K562 (cell line): ENCODE measurements around the gene IPO8. TPM values are rescaled to one million over a fixed set of nuclear protein-coding genes. Genes with fewer than 3 reads are reported as not detected.

Source experiments
- CBFA2T3 ChIP-seq: fragments of 450-650 bp; IDR thresholded peaks from 2 replicates; pipeline ENCODE4 v1.6.1; 2017
- EGR1 ChIP-seq: fragments of 450-650 bp; conservative IDR thresholded peaks from 2 replicates; pipeline ENCODE4 v1.6.1; 2017; ENCODE audit warnings: mild to moderate bottlenecking
- GTF2F1 ChIP-seq: IDR thresholded peaks from 2 replicates; pipeline ENCODE4 v1.6.1; 2011; ENCODE audit warnings: low read depth, low read length, improper control_type of control experiment
- HEY1 ChIP-seq: fragments of 250-450 bp; sonication (Bioruptor Pico); IDR thresholded peaks from 2 replicates; pipeline ENCODE4 v1.5.0; 2020; ENCODE audit warnings: mild to moderate bottlenecking, moderate library complexity, borderline replicate concordance
- HINFP ChIP-seq: fragments of 450-650 bp; conservative IDR thresholded peaks from 2 replicates; pipeline ENCODE4 v1.6.1; 2016; ENCODE audit warnings: missing genetic modification characterization, low read depth, mild to moderate bottlenecking, control low read depth, missing compliant biosample characterization
- ILF3 ChIP-seq: fragments of 450-650 bp; IDR thresholded peaks from 2 replicates; pipeline ENCODE4 v1.6.1; 2018; ENCODE audit warnings: antibody characterized with exemption, mild to moderate bottlenecking, moderate library complexity, borderline replicate concordance
- KLF13 ChIP-seq: fragments of 450-650 bp; IDR thresholded peaks from 2 replicates; pipeline ENCODE4 v1.6.1; 2016; ENCODE audit warnings: missing genetic modification characterization, low read depth, mild to moderate bottlenecking, missing compliant biosample characterization, moderate library complexity, borderline replicate concordance
- MEIS2 ChIP-seq: fragments of 450-650 bp; IDR thresholded peaks from 2 replicates; pipeline ENCODE4 v1.6.1; 2014; ENCODE audit warnings: mild to moderate bottlenecking; ENCODE audit not compliant: partially characterized antibody
- MTA2 ChIP-seq: fragments of 450-650 bp; IDR thresholded peaks from 2 replicates; pipeline ENCODE4 v1.6.1; 2016; ENCODE audit warnings: low read depth
- POLR3A ChIP-seq: IDR thresholded peaks from 2 replicates; pipeline ENCODE4 v1.6.1; 2011; ENCODE audit warnings: borderline replicate concordance, mild to moderate bottlenecking, moderate library complexity; ENCODE audit not compliant: insufficient read length, insufficient read depth; ENCODE audit errors: extremely low read depth
- RAD21 ChIP-seq, 2 experiments: fragments of 250-450 bp in 1 of 2; fragments of 450-650 bp in 1 of 2; sonication (Bioruptor Pico) in 1 of 2; formaldehyde crosslinking in 1 of 2; IDR thresholded peaks in 1 of 2; conservative IDR thresholded peaks in 1 of 2; 2 replicates each; pipeline versions ENCODE4 v1.4.0 to v1.8.0; 2020 to 2022; ENCODE audit warnings: mild to moderate bottlenecking in 2 of 2, moderate library complexity in 1 of 2
- SIRT6 ChIP-seq: IDR thresholded peaks from one replicate; pipeline ENCODE4 v1.6.1; 2012; ENCODE audit warnings: low read depth, mild to moderate bottlenecking, control low read depth, inconsistent platforms, low read length, moderate library complexity
- SMARCE1 ChIP-seq: fragments of 450-650 bp; IDR thresholded peaks from 2 replicates; pipeline ENCODE4 v1.7.1; 2016; ENCODE audit warnings: mild to moderate bottlenecking
- SRSF3 ChIP-seq: fragments of 200-400 bp; formaldehyde crosslinking; IDR thresholded peaks from 2 replicates; pipeline ENCODE4 v1.6.1; 2016; ENCODE audit warnings: mild to moderate bottlenecking, low read length, moderate library complexity; ENCODE audit not compliant: insufficient read depth
- TEAD1 ChIP-seq, 2 experiments: fragments of 450-650 bp in 1 of 2; sonication (generic) in 1 of 2; formaldehyde crosslinking; IDR thresholded peaks; 2 replicates each; pipeline versions ENCODE4 v1.4.0 to v1.8.0; 2020 to 2022; ENCODE audit warnings: mild to moderate bottlenecking in 2 of 2, missing genetic modification reagents in 1 of 2
- TEAD2 ChIP-seq: fragments of 450-650 bp; IDR thresholded peaks from 2 replicates; pipeline ENCODE4 v1.6.1; 2016; ENCODE audit warnings: missing genetic modification characterization, control low read depth, missing compliant biosample characterization
- TEAD4 ChIP-seq, 2 experiments: sonication (generic) in 1 of 2; formaldehyde crosslinking in 1 of 2; IDR thresholded peaks; 2 replicates each; pipeline versions ENCODE4 v1.6.1 to v1.8.0; 2012 to 2022; ENCODE audit warnings: borderline replicate concordance in 1 of 2, inconsistent platforms in 1 of 2, low read length in 1 of 2, mild to moderate bottlenecking in 1 of 2, missing genetic modification reagents in 1 of 2
- TRIM25 ChIP-seq: fragments of 450-650 bp; IDR thresholded peaks from 2 replicates; pipeline ENCODE4 v1.7.0; 2016; ENCODE audit warnings: borderline replicate concordance
- ZFX ChIP-seq: sonication (generic); formaldehyde crosslinking; IDR thresholded peaks from 2 replicates; pipeline ENCODE4 v1.8.0; 2022; ENCODE audit warnings: mild to moderate bottlenecking, missing genetic modification reagents, moderate library complexity
- ZKSCAN1 ChIP-seq: fragments of 150-350 bp; IDR thresholded peaks from 2 replicates; pipeline ENCODE4 v1.6.1; 2016; ENCODE audit warnings: low read depth, low read length
- ZNF175 ChIP-seq: fragments of 200-800 bp; sonication (Bioruptor generic); IDR thresholded peaks from 2 replicates; pipeline ENCODE4 v1.6.1; 2016; ENCODE audit warnings: low read depth, mild to moderate bottlenecking, missing genetic modification characterization, missing compliant biosample characterization
- ZNF311 ChIP-seq: fragments of 250-450 bp; sonication (Bioruptor Pico); IDR thresholded peaks from 2 replicates; pipeline ENCODE4 v1.4.0; 2020; ENCODE audit warnings: mild to moderate bottlenecking, moderate library complexity
- ZNF644 ChIP-seq: fragments of 200-800 bp; sonication (Bioruptor generic); IDR thresholded peaks from 2 replicates; pipeline ENCODE4 v1.6.1; 2016; ENCODE audit warnings: low read depth, missing genetic modification characterization, missing compliant biosample characterization
- polyA plus RNA-seq, 8 experiments: library from polyadenylated mRNA; depleted of rRNA in 4 of 8; stranded (reverse) in 5 of 8; unstranded in 3 of 8; fragments of >200 nt; fragmentation: Nextera tagmentation in 2 of 8; fragmentation: Illumina TruSeq in 1 of 8; extraction: Ambion mirVana in 2 of 8; extraction: Trizol in 1 of 8; gene quantifications; 2 replicates each; pipeline versions ENCODE4 v1.2.1 to v1.2.3, GENCODE V29; 2011 to 2014; ENCODE audit warnings: inconsistent platforms in 1 of 8, missing spikeins in 1 of 8
- total RNA-seq, 7 experiments: library from RNA; depleted of rRNA in 6 of 7; stranded (reverse); fragments of >200 nt in 6 of 7; fragmentation: Illumina TruSeq in 2 of 7; extraction: Trizol in 2 of 7; gene quantifications; 2 replicates each; pipeline versions ENCODE4 v1.2.1 to v1.2.3, GENCODE V29; 2011 to 2021; ENCODE audit warnings: low replicate concordance in 1 of 7
- TF ChIP-seq, protein P1 (sequence below): fragments of 250-450 bp; sonication (Bioruptor Pico); IDR thresholded peaks from 2 replicates; pipeline ENCODE4 v1.5.0; 2022; ENCODE audit warnings: mild to moderate bottlenecking

IPO8 gene
- total and polyA plus RNA-seq, 9 of the 15 experiments (the other 6 are each of a cell fraction or from before 2014, with no cell fraction given) = 6.5 to 39.6 (median 24.7) TPM

DNA sequence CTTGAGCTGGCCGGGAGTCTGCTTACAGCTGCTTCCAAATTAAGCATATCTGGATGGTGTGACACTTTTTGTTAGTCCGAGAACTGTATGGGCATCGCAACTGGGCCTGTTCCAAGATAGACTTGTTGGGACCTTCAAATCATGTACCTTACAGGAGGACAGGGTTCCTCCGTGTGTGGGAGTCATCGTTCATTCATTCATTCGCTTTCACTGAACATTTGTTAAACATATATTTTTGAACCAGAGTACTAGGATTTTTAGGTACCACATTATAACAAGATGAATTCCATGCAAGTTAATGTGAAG is 387 bp upstream of the IPO8 start (continued):
- TF ChIP-seq POLR3A (no peak), TRIM25 (no peak), ZNF175 (CRISPR knock-in tag) (no peak), EGR1 (no peak), SIRT6 (no peak), TEAD2 (tag) (no peak), ZFX (CRISPR knock-in tag) (peak; percentile 61; the same call in 1 of the 2 replicates), MTA2 (no peak), GTF2F1 (0 out of 2 replicates have a peak, but pooled peaks have one; percentile 5), ZKSCAN1 (0 out of 2 replicates have a peak, but pooled peaks have one; percentile 0), TEAD1 (CRISPR knock-in tag; IDR thresholded peaks at IDR 0.05) (0 out of 4 replicates have a peak, but pooled peaks of 1 of the 2 experiments have one; percentile 25), MEIS2 (no peak), KLF13 (tag) (no peak), ILF3 (no peak), ZNF311 (CRISPR knock-in tag) (no peak), HEY1 (CRISPR knock-in tag) (no peak), RAD21 (CRISPR knock-in tag; conservative IDR thresholded peaks at IDR 0.05 in 1 of 2, IDR thresholded peaks at IDR 0.05 in 1 of 2) (no peak; a peak in 1 of 4 replicates), TEAD4 (IDR thresholded peaks at IDR 0.05; ENCODE audit: low read length) (no peak), TEAD4 (CRISPR knock-in tag; IDR thresholded peaks at IDR 0.05; ENCODE audit: borderline replicate concordance) (no peak), SMARCE1 (no peak), SRSF3 (no peak), ZNF644 (tag) (0 out of 2 replicates have a peak, but pooled peaks have one; percentile 75), HINFP (tag) (no peak), CBFA2T3 (no peak)
- TF ChIP-seq, protein P1, sequence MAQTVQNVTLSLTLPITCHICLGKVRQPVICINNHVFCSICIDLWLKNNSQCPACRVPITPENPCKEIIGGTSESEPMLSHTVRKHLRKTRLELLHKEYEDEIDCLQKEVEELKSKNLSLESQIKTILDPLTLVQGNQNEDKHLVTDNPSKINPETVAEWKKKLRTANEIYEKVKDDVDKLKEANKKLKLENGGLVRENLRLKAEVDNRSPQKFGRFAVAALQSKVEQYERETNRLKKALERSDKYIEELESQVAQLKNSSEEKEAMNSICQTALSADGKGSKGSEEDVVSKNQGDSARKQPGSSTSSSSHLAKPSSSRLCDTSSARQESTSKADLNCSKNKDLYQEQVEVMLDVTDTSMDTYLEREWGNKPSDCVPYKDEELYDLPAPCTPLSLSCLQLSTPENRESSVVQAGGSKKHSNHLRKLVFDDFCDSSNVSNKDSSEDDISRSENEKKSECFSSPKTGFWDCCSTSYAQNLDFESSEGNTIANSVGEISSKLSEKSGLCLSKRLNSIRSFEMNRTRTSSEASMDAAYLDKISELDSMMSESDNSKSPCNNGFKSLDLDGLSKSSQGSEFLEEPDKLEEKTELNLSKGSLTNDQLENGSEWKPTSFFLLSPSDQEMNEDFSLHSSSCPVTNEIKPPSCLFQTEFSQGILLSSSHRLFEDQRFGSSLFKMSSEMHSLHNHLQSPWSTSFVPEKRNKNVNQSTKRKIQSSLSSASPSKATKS (CRISPR knock-in tag) = no peak
